ENCODE data around the gene ADGRV1. TPM values are rescaled to one million over a fixed set of nuclear protein-coding genes. Genes with fewer than 3 reads are reported as not detected.

ADGRV1 gene
- total and polyA plus RNA-seq, 3 donors from 2014 or later = 10.8 to 18.0 (median 12.6) TPM

GRCh38 chr5:91126448-91126847 lies 567.9 kb downstream of the ADGRV1 start:
- intact Hi-C loops (cut with DNase I; ENCODE audit: low total_unique reads) = no loop called here
- H3K27ac ChIP-seq = peak overlapping the region; percentile 43 to 64
- 30 to 55% methylated on average over 1 of the region's 1 CpG for WGBS, 2 donors
- no peaks in the 10 kb centered on the region for H3K36me3 ChIP-seq (ENCODE audit: low read depth, missing control alignments)
- no peak overlapping the region for H3K4me3 ChIP-seq
- TF ChIP-seq CTCF (IDR thresholded peaks at IDR 0.05) = no peak
- no peak for TF ChIP-seq POLR2A (IDR thresholded peaks at IDR 0.05)
- DNase-seq = no peak
- H3K27me3 ChIP-seq = no peaks in the 10 kb centered on the region
- no peaks in the 10 kb centered on the region for H3K9me3 ChIP-seq
- peaks cover 31% of the 10 kb centered on the region for H3K4me1 ChIP-seq

- Histone ChIP-seq H3K4me1 (peaks cover 31% of the 10 kb centered on the region), H3K9me3 (no peaks in the 10 kb centered on the region)
- intact Hi-C loops (cut with DNase I; ENCODE audit: low total_unique reads) = no loop called here
Measured at GRCh38 chr5:91126888-91127287, 568.3 kb downstream of the ADGRV1 start.

GRCh38 chr5:91127456-91128081 lies 569.0 kb downstream of the ADGRV1 start:
- intact Hi-C loops (cut with DNase I; ENCODE audit: low total_unique reads) = no loop called here
- Histone ChIP-seq H3K4me1 (peaks cover 31% of the 10 kb centered on the region), H3K27ac (peak overlapping the region; percentile 43 to 57), H3K27me3 (no peaks in the 10 kb centered on the region), H3K36me3 (ENCODE audit: low read depth, missing control alignments) (no peaks in the 10 kb centered on the region), H3K9me3 (no peaks in the 10 kb centered on the region), H3K4me3 (no peak overlapping the region)
- no peak for DNase-seq
- 42 to 71% methylated on average over 1 of the region's 1 CpG for WGBS, 2 donors
- no peak for TF ChIP-seq CTCF (IDR thresholded peaks at IDR 0.05)
- TF ChIP-seq POLR2A (IDR thresholded peaks at IDR 0.05) = no peak

More at GRCh38 chr5:91126888-91127287, 568.3 kb downstream of the ADGRV1 start:
- no peaks in the 10 kb centered on the region for H3K36me3 ChIP-seq (ENCODE audit: low read depth, missing control alignments)
- DNase-seq = no peak
- 66 to 74% methylated on average over 2 of the region's 2 CpGs for WGBS, 2 donors
- H3K27me3 ChIP-seq = no peaks in the 10 kb centered on the region
- TF ChIP-seq POLR2A (IDR thresholded peaks at IDR 0.05) (no peak), CTCF (IDR thresholded peaks at IDR 0.05) (no peak)
- H3K27ac ChIP-seq = peak overlapping the region; percentile 43 to 57
- H3K4me3 ChIP-seq = no peak overlapping the region

- Histone ChIP-seq H3K27me3 (no peaks in the 10 kb centered on the region), H3K4me3 (no peak overlapping the region), H3K36me3 (ENCODE audit: low read depth, missing control alignments) (no peaks in the 10 kb centered on the region), H3K4me1 (peaks cover 29% of the 10 kb centered on the region), H3K27ac (no peak overlapping the region), H3K9me3 (no peaks in the 10 kb centered on the region)
- intact Hi-C loops (cut with DNase I; ENCODE audit: low total_unique reads) = no loop called here
- DNase-seq = no peak
- TF ChIP-seq CTCF (IDR thresholded peaks at IDR 0.05) (no peak), POLR2A (IDR thresholded peaks at IDR 0.05) (no peak)
- 83 to 86% methylated on average over 1 of the region's 1 CpG for WGBS, 2 donors
Measured at GRCh38 chr5:91128604-91129003, 570.0 kb downstream of the ADGRV1 start.

- Histone ChIP-seq H3K27ac (no peak overlapping the region), H3K27me3 (no peaks in the 10 kb centered on the region), H3K9me3 (no peaks in the 10 kb centered on the region), H3K4me1 (peaks cover 23% of the 10 kb centered on the region), H3K4me3 (no peak overlapping the region), H3K36me3 (ENCODE audit: low read depth, missing control alignments) (no peaks in the 10 kb centered on the region)
- no peak for DNase-seq
- intact Hi-C loops (cut with DNase I; ENCODE audit: low total_unique reads) = no loop called here
- no peak for TF ChIP-seq CTCF (IDR thresholded peaks at IDR 0.05)
- TF ChIP-seq POLR2A (IDR thresholded peaks at IDR 0.05) = no peak
- WGBS, 2 donors = 97 to 98% methylated on average over 1 of the region's 1 CpG
Measured at GRCh38 chr5:91129748-91130147, 571.2 kb downstream of the ADGRV1 start.
